Spinal cord (tissue), 10 donors: Measurements from ENCODE around the gene FMN1. TPM values are rescaled to one million over a fixed set of nuclear protein-coding genes. Genes with fewer than 3 reads are reported as not detected.

Experiments
- DNase-seq, 6 donors: peaks; one replicate each; pipeline versions ENCODE4 v3.0.0 to v3.0.0-alpha.2; 2013 to 2015; ENCODE audit warnings: low spot score in 6 of 6, low read depth in 4 of 6
- H3K27ac ChIP-seq: one replicate; pipeline ENCODE4 v1.5.1; 2013; ENCODE audit warnings: low read depth, low read length, control low read depth
- H3K27me3 ChIP-seq: one replicate; pipeline ENCODE4 v1.6.1; 2013; ENCODE audit warnings: low read length; ENCODE audit not compliant: control insufficient read depth, insufficient read depth
- H3K36me3 ChIP-seq: one replicate; pipeline ENCODE4 v1.6.1; 2013; ENCODE audit warnings: low read length; ENCODE audit not compliant: control insufficient read depth, insufficient read depth
- H3K4me1 ChIP-seq: one replicate; pipeline ENCODE4 v1.6.1; 2013; ENCODE audit warnings: low read length; ENCODE audit not compliant: control insufficient read depth, insufficient read depth
- H3K4me3 ChIP-seq: one replicate; pipeline ENCODE4 v1.5.1; 2013; ENCODE audit warnings: low read depth, low read length, control low read depth
- H3K9me3 ChIP-seq: one replicate; pipeline ENCODE4 v1.6.1; 2013; ENCODE audit warnings: low read length; ENCODE audit not compliant: control insufficient read depth, insufficient read depth
- WGBS: methylation state at CpG from one replicate; pipeline ENCODE4 v1.1.5; 2013; ENCODE audit warnings: missing lambda C conversion rate; ENCODE audit not compliant: insufficient coverage; 5-methylcytosine and 5-hydroxymethylcytosine counted together
- polyA plus RNA-seq, 2 donors: library from polyadenylated mRNA; unstranded; fragments of 120-200 nt; gene quantifications; one replicate each; pipeline ENCODE4 v1.2.1, GENCODE V29; 2013; ENCODE audit not compliant: insufficient read length in 2 of 2
- total RNA-seq, 2 donors: library from RNA; depleted of rRNA in 1 of 2; stranded (reverse); fragments of 120-200 nt in 1 of 2; fragments of >200 nt in 1 of 2; gene quantifications; one replicate each; pipeline versions ENCODE4 v1.2.3 to v1.2.4, GENCODE V29; 2013 to 2014
- donor health status: healthy.

The FMN1 gene
- total and polyA plus RNA-seq, 4 donors: 1.00 to 5.7 (median 2.8) TPM

- no peak overlapping the region for H3K27ac ChIP-seq
- no CpG with 5 or more reads among the region's 5 CpGs for WGBS
- no peaks in the 10 kb centered on the region for H3K27me3 ChIP-seq
- DNase-seq: peak in 1 of 6 donors; percentile 43
- H3K4me3 ChIP-seq: no peak overlapping the region
- no peaks in the 10 kb centered on the region for H3K36me3 ChIP-seq
- no peaks in the 10 kb centered on the region for H3K9me3 ChIP-seq
- no peaks in the 10 kb centered on the region for H3K4me1 ChIP-seq
These were observed 308.8 kb downstream of the FMN1 start for GRCh38 chr15:32885713-32886112.

DNA sequence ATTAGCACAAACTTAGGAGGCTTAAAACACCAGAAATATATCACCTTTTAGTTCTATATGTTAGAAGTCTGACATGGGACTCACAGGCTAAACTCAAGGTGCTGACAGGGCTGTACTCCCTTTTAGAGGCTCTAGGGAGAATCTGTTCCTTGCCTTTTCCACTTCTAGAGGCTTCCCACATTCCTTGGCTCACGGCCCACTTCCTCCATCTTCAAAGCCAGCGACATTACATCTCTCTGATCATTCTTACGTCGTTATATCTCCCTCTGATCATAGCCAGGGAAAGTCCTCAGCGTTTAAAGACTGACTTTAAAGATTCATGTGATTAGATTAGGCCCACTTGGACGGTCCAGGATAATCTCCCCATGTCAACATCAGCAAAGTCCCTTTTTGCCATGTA, 310.4 kb downstream of the FMN1 start:
- H3K4me3 ChIP-seq: no peak overlapping the region
- H3K9me3 ChIP-seq: no peaks in the 10 kb centered on the region
- H3K4me1 ChIP-seq: no peaks in the 10 kb centered on the region
- H3K27me3 ChIP-seq: no peaks in the 10 kb centered on the region
- H3K27ac ChIP-seq: no peak overlapping the region
- H3K36me3 ChIP-seq: no peaks in the 10 kb centered on the region
- DNase-seq: no peak
- 86% methylated on average over 5 of the region's 6 CpGs for WGBS

DNA sequence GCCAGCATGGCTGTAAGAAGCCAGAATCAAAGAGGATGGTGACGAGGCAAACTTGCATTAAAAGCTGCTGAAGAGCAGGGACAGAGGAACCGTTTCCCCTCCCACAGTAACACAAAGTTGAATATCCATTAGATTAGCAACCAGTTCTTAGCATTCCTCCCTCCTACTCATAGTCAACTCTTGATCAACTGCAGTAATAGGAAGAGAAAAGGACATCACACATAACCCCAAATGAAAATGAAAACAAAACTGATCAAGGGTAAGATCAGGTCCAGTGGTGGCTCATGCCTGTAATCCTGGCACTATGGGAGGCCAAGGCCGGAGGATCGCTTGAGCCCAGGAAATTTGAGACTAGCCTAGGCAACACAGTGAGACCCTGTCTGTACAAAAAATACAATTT, 311.6 kb downstream of the FMN1 start:
- Histone ChIP-seq H3K4me3 (no peak overlapping the region), H3K36me3 (no peaks in the 10 kb centered on the region), H3K4me1 (no peaks in the 10 kb centered on the region), H3K9me3 (no peaks in the 10 kb centered on the region), H3K27ac (no peak overlapping the region), H3K27me3 (no peaks in the 10 kb centered on the region)
- no peak for DNase-seq
- 67% methylated on average over 2 of the region's 4 CpGs for WGBS

DNA sequence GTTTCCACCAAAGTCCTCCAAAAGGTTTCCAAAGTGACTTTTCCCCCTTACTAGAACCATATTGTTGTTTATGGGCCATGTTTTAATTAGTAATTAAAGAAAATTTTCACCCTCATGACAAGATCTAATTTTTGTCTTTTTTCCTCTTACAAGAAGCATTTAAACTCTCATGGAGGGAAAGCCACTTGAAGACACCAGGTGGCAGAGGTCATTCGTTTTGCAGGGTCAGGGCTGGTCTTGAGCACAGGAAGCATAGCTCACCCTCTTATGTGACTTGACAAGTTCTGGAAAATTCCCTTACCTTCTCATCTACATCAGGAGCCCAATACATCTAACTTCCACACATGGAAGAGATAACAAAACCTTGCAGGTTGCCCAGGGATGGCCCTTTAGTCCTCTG, 313.0 kb downstream of the FMN1 start:
- 82% methylated on average over 1 of the region's 1 CpG for WGBS
- no peaks in the 10 kb centered on the region for H3K9me3 ChIP-seq

DNA sequence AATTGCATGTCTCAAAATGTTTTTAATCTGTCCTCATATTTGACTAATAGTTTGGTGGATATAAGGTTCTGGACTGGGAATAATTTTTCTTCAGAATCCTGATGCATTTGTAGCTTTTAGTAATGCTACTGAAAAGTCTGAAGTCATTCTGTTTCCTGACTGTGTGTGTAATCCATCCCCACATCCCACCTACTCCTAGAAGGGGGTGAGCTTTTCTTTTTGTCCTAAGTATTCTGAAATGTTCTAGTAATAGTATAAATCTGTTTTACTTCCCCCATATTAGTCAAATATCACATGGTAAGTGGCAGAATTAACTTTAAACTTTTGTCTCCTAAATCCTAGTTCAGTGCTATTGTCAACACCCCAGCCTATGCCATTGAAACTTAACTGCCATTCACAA, 313.9 kb downstream of the FMN1 start:
- DNase-seq: no peak
- Histone ChIP-seq H3K27me3 (no peaks in the 10 kb centered on the region), H3K36me3 (no peaks in the 10 kb centered on the region), H3K27ac (no peak overlapping the region), H3K9me3 (no peaks in the 10 kb centered on the region), H3K4me3 (no peak overlapping the region), H3K4me1 (no peaks in the 10 kb centered on the region)

More for the DNA sequence above, 313.0 kb downstream of the FMN1 start:
- Histone ChIP-seq H3K27me3 (no peaks in the 10 kb centered on the region), H3K36me3 (no peaks in the 10 kb centered on the region), H3K4me3 (no peak overlapping the region), H3K4me1 (no peaks in the 10 kb centered on the region), H3K27ac (no peak overlapping the region)
- DNase-seq: no peak

- Histone ChIP-seq H3K4me1 (no peaks in the 10 kb centered on the region), H3K9me3 (no peaks in the 10 kb centered on the region), H3K36me3 (no peaks in the 10 kb centered on the region), H3K27me3 (no peaks in the 10 kb centered on the region), H3K4me3 (no peak overlapping the region), H3K27ac (no peak overlapping the region)
- DNase-seq: no peak
- no CpG with 5 or more reads among the region's 6 CpGs for WGBS
These were observed 314.5 kb downstream of the FMN1 start for GRCh38 chr15:32879980-32880379.

- Histone ChIP-seq H3K4me3 (no peak overlapping the region), H3K9me3 (no peaks in the 10 kb centered on the region), H3K27me3 (no peaks in the 10 kb centered on the region), H3K36me3 (no peaks in the 10 kb centered on the region), H3K4me1 (no peaks in the 10 kb centered on the region), H3K27ac (no peak overlapping the region)
- DNase-seq: peak in 2 of 6 donors; percentile 18 to 63
- no CpG with 5 or more reads among the region's 5 CpGs for WGBS
These were observed 315.4 kb downstream of the FMN1 start for GRCh38 chr15:32878869-32879805.

GRCh38 chr15:32878342-32878741, 316.2 kb downstream of the FMN1 start:
- H3K36me3 ChIP-seq: no peaks in the 10 kb centered on the region
- DNase-seq: no peak
- no peaks in the 10 kb centered on the region for H3K9me3 ChIP-seq
- no peaks in the 10 kb centered on the region for H3K27me3 ChIP-seq
- no peaks in the 10 kb centered on the region for H3K4me1 ChIP-seq
- H3K27ac ChIP-seq: no peak overlapping the region
- H3K4me3 ChIP-seq: no peak overlapping the region
- WGBS: 100% methylated on average over 1 of the region's 1 CpG

DNA sequence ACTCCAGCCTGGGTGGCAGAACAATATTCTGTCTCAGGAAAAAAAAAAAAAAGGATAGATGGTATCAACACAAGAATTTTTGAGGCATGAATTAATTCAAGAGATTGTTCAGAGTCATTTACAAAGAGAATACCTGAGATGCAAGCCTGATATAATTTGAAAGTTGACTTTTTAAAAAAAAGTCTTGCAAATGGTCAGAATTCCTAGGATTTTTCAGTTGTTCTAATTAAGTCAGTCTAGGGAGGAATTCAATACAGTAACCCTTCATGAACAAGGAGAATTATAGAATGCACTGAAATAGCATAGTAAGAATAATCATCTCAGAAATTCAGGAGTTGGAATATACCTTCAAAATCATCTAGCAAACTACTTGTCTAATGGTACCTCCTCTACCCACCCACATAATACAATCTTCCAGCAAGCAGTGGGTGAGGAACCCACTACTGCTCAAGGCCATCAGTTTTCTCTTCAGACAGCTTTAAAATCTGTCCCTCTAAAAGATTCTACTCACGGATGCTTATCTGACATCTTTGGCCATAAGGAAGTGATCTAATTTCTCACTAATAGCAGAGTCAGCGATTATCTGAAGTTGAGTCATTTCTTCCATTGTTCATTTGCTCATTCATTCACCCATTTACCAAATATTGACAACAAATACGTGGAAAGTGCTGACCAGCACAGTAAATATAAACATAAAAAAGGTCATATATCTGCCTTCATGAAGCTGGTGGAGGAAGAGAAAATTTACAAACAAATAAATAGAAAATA, 317.1 kb downstream of the FMN1 start:
- Histone ChIP-seq H3K27ac (no peak overlapping the region), H3K36me3 (no peaks in the 10 kb centered on the region), H3K9me3 (no peaks in the 10 kb centered on the region), H3K27me3 (no peaks in the 10 kb centered on the region), H3K4me3 (no peak overlapping the region), H3K4me1 (no peaks in the 10 kb centered on the region)
- WGBS: no CpG with 5 or more reads among the region's 3 CpGs
- no peak for DNase-seq
